ENCODE data around the gene NOS2. TPM values are rescaled to one million over a fixed set of nuclear protein-coding genes. Genes with fewer than 3 reads are reported as not detected.

The NOS2 gene
- total RNA-seq, 1 experiment from 2014 or later, result 19.0 TPM

DNA sequence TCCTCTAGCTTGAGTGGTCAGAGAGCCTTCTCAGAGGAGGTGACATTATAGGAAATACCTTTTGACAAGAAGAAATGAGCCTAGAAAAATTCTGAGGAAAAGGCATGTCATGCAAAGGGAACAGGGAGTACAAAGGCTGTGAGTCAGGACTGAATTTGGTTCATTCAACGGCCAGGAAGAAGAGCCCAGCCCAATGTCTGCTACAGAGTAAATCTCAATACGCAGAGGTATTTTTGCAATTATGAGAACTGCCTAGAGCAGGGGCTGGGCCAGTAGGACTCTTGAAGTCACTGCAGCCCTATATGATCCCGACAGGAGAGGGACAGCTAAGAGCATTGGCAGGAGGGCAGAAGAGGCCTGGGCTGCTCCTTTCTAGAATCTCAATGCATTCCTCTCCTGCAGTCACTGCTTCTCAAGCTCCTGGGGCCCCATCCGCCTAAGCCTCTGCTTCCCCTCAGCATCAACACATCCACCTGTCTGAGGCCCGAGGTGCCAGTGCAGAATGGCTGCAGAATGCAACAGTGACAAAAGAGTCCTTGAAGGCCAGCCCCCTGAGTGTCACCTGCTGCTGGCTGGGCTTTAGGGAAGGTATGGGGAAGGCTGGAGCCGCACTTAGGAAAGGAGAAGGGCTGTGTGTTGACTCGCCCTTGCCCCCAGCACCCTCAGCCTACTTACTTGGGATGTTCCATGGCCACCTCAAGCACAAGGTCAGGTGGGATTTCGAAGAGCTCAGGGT is 20.1 kb downstream of the NOS2 start:
- BruUV-seq (replicated peaks), result no TSS peak
- Mint-ChIP-seq H3K4me3 (ENCODE audit: unreplicated experiment) (no peak overlapping the region), H3K27ac (ENCODE audit: unreplicated experiment) (no peak overlapping the region), H3K36me3 (ENCODE audit: insufficient read depth, unreplicated experiment) (peaks cover 14% of the 10 kb centered on the region), H3K9me3 (ENCODE audit: unreplicated experiment) (no peaks in the 10 kb centered on the region), H3K27me3 (ENCODE audit: insufficient read depth, unreplicated experiment) (no peaks in the 10 kb centered on the region), H3K4me1 (ENCODE audit: low read depth, unreplicated experiment) (peaks cover 8% of the 10 kb centered on the region)
- no peaks in the 10 kb centered on the region for H3K27me3 ChIP-seq (replicated peaks; ENCODE audit: control insufficient read depth, insufficient read depth, low read length)
- TF ChIP-seq, protein P1, sequence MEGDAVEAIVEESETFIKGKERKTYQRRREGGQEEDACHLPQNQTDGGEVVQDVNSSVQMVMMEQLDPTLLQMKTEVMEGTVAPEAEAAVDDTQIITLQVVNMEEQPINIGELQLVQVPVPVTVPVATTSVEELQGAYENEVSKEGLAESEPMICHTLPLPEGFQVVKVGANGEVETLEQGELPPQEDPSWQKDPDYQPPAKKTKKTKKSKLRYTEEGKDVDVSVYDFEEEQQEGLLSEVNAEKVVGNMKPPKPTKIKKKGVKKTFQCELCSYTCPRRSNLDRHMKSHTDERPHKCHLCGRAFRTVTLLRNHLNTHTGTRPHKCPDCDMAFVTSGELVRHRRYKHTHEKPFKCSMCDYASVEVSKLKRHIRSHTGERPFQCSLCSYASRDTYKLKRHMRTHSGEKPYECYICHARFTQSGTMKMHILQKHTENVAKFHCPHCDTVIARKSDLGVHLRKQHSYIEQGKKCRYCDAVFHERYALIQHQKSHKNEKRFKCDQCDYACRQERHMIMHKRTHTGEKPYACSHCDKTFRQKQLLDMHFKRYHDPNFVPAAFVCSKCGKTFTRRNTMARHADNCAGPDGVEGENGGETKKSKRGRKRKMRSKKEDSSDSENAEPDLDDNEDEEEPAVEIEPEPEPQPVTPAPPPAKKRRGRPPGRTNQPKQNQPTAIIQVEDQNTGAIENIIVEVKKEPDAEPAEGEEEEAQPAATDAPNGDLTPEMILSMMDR (IDR thresholded peaks at IDR 0.05; ENCODE audit: insufficient read depth in 1 of 2, low read depth in 1 of 2, low read length in 1 of 2, severe bottlenecking in 1 of 2, unreplicated experiment in 1 of 2), result no peak
- ChIA-PET POLR2A (no interaction called here), CTCF (interaction anchor here (2.2 kb wide), 1 partner anchor 25 kb away, joined by 6 read pairs; no protein-coding TSS in a partner anchor)
- H3K9me3 ChIP-seq, result no peaks in the 10 kb centered on the region
- intact Hi-C loops (cut with micrococcal nuclease; ENCODE audit: unreplicated experiment), result no loop called here
- no peak overlapping the region for H3K4me3 ChIP-seq (ENCODE audit: low read depth, low read length)
- H3K4me1 ChIP-seq, result no peaks in the 10 kb centered on the region
- no peaks in the 10 kb centered on the region for H3K36me3 ChIP-seq (ENCODE audit: control insufficient read depth, insufficient read depth, low read length)
- DNase-seq, result no peak

DNA sequence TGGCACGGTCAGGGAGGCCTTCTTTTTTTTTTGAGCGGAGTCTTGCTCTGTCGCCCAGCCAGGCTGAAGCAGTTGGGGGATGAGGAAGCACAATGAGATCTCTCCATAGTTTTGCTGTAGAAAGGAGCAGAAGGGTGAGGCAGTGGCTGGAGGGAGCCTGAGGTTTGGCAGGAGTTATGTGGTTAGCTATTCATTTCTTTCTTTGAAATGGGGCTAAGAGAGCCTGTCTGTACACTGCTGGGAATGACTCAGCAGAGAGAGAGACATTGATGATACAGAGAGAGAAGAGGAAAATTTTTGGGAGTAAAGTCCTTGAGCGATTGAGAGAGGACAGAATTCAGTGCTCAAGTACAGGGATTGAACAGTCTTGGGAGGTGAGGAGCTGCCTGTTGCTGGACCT is 22.1 kb downstream of the NOS2 start:
- no peaks in the 10 kb centered on the region for H3K9me3 ChIP-seq
- H3K36me3 ChIP-seq (ENCODE audit: control insufficient read depth, insufficient read depth, low read length), result no peaks in the 10 kb centered on the region
- Mint-ChIP-seq H3K27ac (ENCODE audit: unreplicated experiment) (peak overlapping the region; percentile 0), H3K9me3 (ENCODE audit: unreplicated experiment) (no peaks in the 10 kb centered on the region), H3K4me3 (ENCODE audit: unreplicated experiment) (no peak overlapping the region), H3K27me3 (ENCODE audit: insufficient read depth, unreplicated experiment) (no peaks in the 10 kb centered on the region), H3K4me1 (ENCODE audit: low read depth, unreplicated experiment) (peaks cover 8% of the 10 kb centered on the region), H3K36me3 (ENCODE audit: insufficient read depth, unreplicated experiment) (peaks cover 14% of the 10 kb centered on the region)
- ChIA-PET POLR2A (no interaction called here), CTCF (interaction anchor here (0.8 to 1.7 kb wide), 5 partner anchors 18 to 320 kb away, joined by 3 to 6 read pairs (median 3); no protein-coding TSS in a partner anchor)
- no peak overlapping the region for H3K4me3 ChIP-seq (ENCODE audit: low read depth, low read length)
- TF ChIP-seq, protein P1 (IDR thresholded peaks at IDR 0.05; ENCODE audit: insufficient read depth in 1 of 2, low read depth in 1 of 2, low read length in 1 of 2, severe bottlenecking in 1 of 2, unreplicated experiment in 1 of 2), result no peak
- no peaks in the 10 kb centered on the region for H3K4me1 ChIP-seq
- intact Hi-C loops (cut with micrococcal nuclease; ENCODE audit: unreplicated experiment), result no loop called here
- no peak for DNase-seq
- no TSS peak for BruUV-seq (replicated peaks)
- no peaks in the 10 kb centered on the region for H3K27me3 ChIP-seq (replicated peaks; ENCODE audit: control insufficient read depth, insufficient read depth, low read length)

DNA sequence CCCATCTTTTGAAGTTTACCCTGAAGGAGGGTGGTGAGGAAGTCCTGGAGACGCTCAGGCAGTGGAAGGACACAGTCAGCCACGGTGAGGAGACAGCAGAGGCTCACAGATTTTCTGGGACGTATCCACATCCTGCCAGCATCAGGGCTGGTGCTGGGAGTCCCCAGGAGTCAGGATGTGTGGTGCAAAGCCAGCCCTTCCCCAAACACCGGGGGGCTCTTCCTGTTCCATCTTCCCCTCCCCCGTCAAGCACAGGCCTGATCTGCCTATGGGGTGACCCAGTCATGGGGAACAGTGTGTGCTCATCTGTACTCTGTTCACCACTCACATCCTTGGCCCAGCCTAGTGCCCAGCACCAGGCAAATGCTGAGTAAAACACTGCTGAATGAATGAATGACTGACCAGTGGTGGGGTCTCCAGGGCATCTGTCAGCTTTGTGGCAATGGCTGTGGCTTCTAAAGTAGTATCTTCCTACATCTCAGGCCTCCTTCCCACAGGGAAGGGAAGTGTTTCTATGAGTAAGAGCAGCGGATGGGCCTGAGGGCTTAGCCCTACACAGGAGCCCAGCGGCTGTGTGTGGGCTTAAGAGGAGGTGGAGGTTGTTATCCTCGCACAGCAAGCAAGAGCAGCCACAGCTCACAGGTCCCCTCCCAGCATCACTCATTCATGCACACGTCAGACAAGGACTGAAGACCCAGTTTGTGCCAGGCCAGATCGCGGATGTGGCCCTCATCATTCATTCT is 23.3 kb downstream of the NOS2 start:
- no peaks in the 10 kb centered on the region for H3K27me3 ChIP-seq (replicated peaks; ENCODE audit: control insufficient read depth, insufficient read depth, low read length)
- ChIA-PET CTCF (interaction anchor here (0.8 to 1.9 kb wide), 4 partner anchors 17 to 319 kb away, joined by 3 to 11 read pairs (median 4); no protein-coding TSS in a partner anchor), POLR2A (no interaction called here)
- H3K4me3 Mint-ChIP-seq (ENCODE audit: unreplicated experiment), result no peak overlapping the region
- no peaks in the 10 kb centered on the region for H3K9me3 Mint-ChIP-seq (ENCODE audit: unreplicated experiment)
- BruUV-seq (replicated peaks), result no TSS peak
- intact Hi-C loops (cut with micrococcal nuclease; ENCODE audit: unreplicated experiment), result no loop called here
- no peaks in the 10 kb centered on the region for H3K9me3 ChIP-seq
- H3K4me3 ChIP-seq (ENCODE audit: low read depth, low read length), result no peak overlapping the region
- no peaks in the 10 kb centered on the region for H3K36me3 ChIP-seq (ENCODE audit: control insufficient read depth, insufficient read depth, low read length)
- peaks cover 8% of the 10 kb centered on the region for H3K4me1 Mint-ChIP-seq (ENCODE audit: low read depth, unreplicated experiment)
- no peaks in the 10 kb centered on the region for H3K27me3 Mint-ChIP-seq (ENCODE audit: insufficient read depth, unreplicated experiment)
- no peaks in the 10 kb centered on the region for H3K4me1 ChIP-seq
- no peak for DNase-seq
- peaks cover 14% of the 10 kb centered on the region for H3K36me3 Mint-ChIP-seq (ENCODE audit: insufficient read depth, unreplicated experiment)
- no peak overlapping the region for H3K27ac Mint-ChIP-seq (ENCODE audit: unreplicated experiment)
- TF ChIP-seq, protein P1 (IDR thresholded peaks at IDR 0.05; ENCODE audit: insufficient read depth in 1 of 2, low read depth in 1 of 2, low read length in 1 of 2, severe bottlenecking in 1 of 2, unreplicated experiment in 1 of 2), result no peak

Measured in Caco-2 (cell line).